HL-60 (cell line): Measurements from ENCODE around the gene SPTSSA.

Source experiments
- CTCF ChIP-seq: IDR thresholded peaks from one replicate; pipeline ENCODE4 v1.5.1; 2011; ENCODE audit warnings: low read length, control low read depth, inconsistent platforms; ENCODE audit not compliant: insufficient read depth
- POLR2AphosphoS5 ChIP-seq: IDR thresholded peaks from 2 replicates; pipeline ENCODE4 v1.6.1; 2012; ENCODE audit warnings: low read depth

- no peak for TF ChIP-seq CTCF
- TF ChIP-seq POLR2AphosphoS5 = no peak
These were observed 25.7 kb downstream of the SPTSSA start for GRCh38 chr14:34436118-34436905.
